ENCODE results near the gene TNFAIP2.
"Not testable (repeated sequence)": the region's sequence is repeated elsewhere in the genome, so short reads cannot be mapped to it uniquely, and the experiment has no call there.

TNFAIP2 gene

GRCh38 chr14:103141117-103141796, 18.0 kb downstream of the TNFAIP2 start:
- ATAC-seq: peak; percentile 24
- no peak overlapping the region for H3K4me3 Mint-ChIP-seq

GRCh38 chr14:103142026-103142425, 18.8 kb downstream of the TNFAIP2 start:
- no peaks in the 10 kb centered on the region for H3K9me3 Mint-ChIP-seq
- no peaks in the 10 kb centered on the region for H3K36me3 Mint-ChIP-seq
- H3K27ac Mint-ChIP-seq: no peak overlapping the region
- H3K4me1 Mint-ChIP-seq: peaks cover 13% of the 10 kb centered on the region
- ATAC-seq (no peak), DNase-seq (ENCODE audit: low spot score in 2 of 2) (no peak)
- H3K4me3 Mint-ChIP-seq: no peak overlapping the region

More at GRCh38 chr14:103141117-103141796, 18.0 kb downstream of the TNFAIP2 start:
- peak in 1 of 2 donors; percentile 58 for DNase-seq (ENCODE audit: low spot score in 2 of 2)
- H3K9me3 Mint-ChIP-seq: no peaks in the 10 kb centered on the region
- H3K27ac Mint-ChIP-seq: no peak overlapping the region
- H3K36me3 Mint-ChIP-seq: no peaks in the 10 kb centered on the region
- peaks cover 13% of the 10 kb centered on the region for H3K4me1 Mint-ChIP-seq

- Mint-ChIP-seq H3K4me3 (no peak overlapping the region), H3K4me1 (peaks cover 13% of the 10 kb centered on the region), H3K9me3 (no peaks in the 10 kb centered on the region), H3K27ac (no peak overlapping the region), H3K36me3 (no peaks in the 10 kb centered on the region)
- ATAC-seq: no peak
- no peak for DNase-seq (ENCODE audit: low spot score in 2 of 2)
These were observed 19.6 kb downstream of the TNFAIP2 start for GRCh38 chr14:103142721-103143302.

GRCh38 chr14:103143506-103143905, 20.2 kb downstream of the TNFAIP2 start:
- H3K4me3 Mint-ChIP-seq: no peak overlapping the region
- no peaks in the 10 kb centered on the region for H3K36me3 Mint-ChIP-seq

GRCh38 chr14:103144085-103144484, 20.8 kb downstream of the TNFAIP2 start:
- Mint-ChIP-seq H3K4me1 (peaks cover 13% of the 10 kb centered on the region), H3K4me3 (no peak overlapping the region), H3K27ac (no peak overlapping the region), H3K9me3 (no peaks in the 10 kb centered on the region), H3K36me3 (no peaks in the 10 kb centered on the region)
- DNase-seq (ENCODE audit: low spot score in 2 of 2) (no peak), ATAC-seq (no peak)

More at GRCh38 chr14:103143506-103143905, 20.2 kb downstream of the TNFAIP2 start:
- no peak for DNase-seq (ENCODE audit: low spot score in 2 of 2)
- Mint-ChIP-seq H3K9me3 (no peaks in the 10 kb centered on the region), H3K27ac (no peak overlapping the region), H3K4me1 (peaks cover 13% of the 10 kb centered on the region)
- ATAC-seq: no peak

- Mint-ChIP-seq H3K36me3 (no peaks in the 10 kb centered on the region), H3K9me3 (no peaks in the 10 kb centered on the region)
These were observed 23.0 kb downstream of the TNFAIP2 start for GRCh38 chr14:103146141-103146709.

GRCh38 chr14:103149351-103150237, 26.3 kb downstream of the TNFAIP2 start:
- no peak for ATAC-seq
- no peak overlapping the region for H3K27ac Mint-ChIP-seq
- no peaks in the 10 kb centered on the region for H3K36me3 Mint-ChIP-seq
- H3K9me3 Mint-ChIP-seq: no peaks in the 10 kb centered on the region
- no peaks in the 10 kb centered on the region for H3K4me1 Mint-ChIP-seq
- DNase-seq (ENCODE audit: low spot score in 2 of 2): no peak
- no peak overlapping the region for H3K4me3 Mint-ChIP-seq

More at GRCh38 chr14:103146141-103146709, 23.0 kb downstream of the TNFAIP2 start:
- DNase-seq (ENCODE audit: low spot score in 2 of 2) (no peak), ATAC-seq (no peak)
- Mint-ChIP-seq H3K4me1 (peaks cover 4% of the 10 kb centered on the region), H3K4me3 (no peak overlapping the region), H3K27ac (no peak overlapping the region)

GRCh38 chr14:103151270-103151945, 28.1 kb downstream of the TNFAIP2 start:
- no peak overlapping the region for H3K4me3 Mint-ChIP-seq
- H3K4me1 Mint-ChIP-seq: no peaks in the 10 kb centered on the region
- no peak overlapping the region for H3K27ac Mint-ChIP-seq
- DNase-seq (ENCODE audit: low spot score in 2 of 2) (no peak), ATAC-seq (no peak)
- no peaks in the 10 kb centered on the region for H3K36me3 Mint-ChIP-seq
- no peaks in the 10 kb centered on the region for H3K9me3 Mint-ChIP-seq

GRCh38 chr14:103155010-103155409, 31.7 kb downstream of the TNFAIP2 start:
- Mint-ChIP-seq H3K9me3 (no peaks in the 10 kb centered on the region), H3K27ac (no peak overlapping the region), H3K36me3 (no peaks in the 10 kb centered on the region), H3K4me1 (no peaks in the 10 kb centered on the region), H3K4me3 (no peak overlapping the region)
- DNase-seq (ENCODE audit: low spot score in 2 of 2) (no peak), ATAC-seq (no peak)

GRCh38 chr14:103155416-103155815, 32.2 kb downstream of the TNFAIP2 start:
- H3K27ac Mint-ChIP-seq: not testable (repeated sequence)

GRCh38 chr14:103155826-103156394, 32.6 kb downstream of the TNFAIP2 start:
- Mint-ChIP-seq H3K27ac (no peak overlapping the region), H3K4me3 (no peak overlapping the region), H3K9me3 (no peaks in the 10 kb centered on the region), H3K4me1 (no peaks in the 10 kb centered on the region), H3K36me3 (no peaks in the 10 kb centered on the region)
- ATAC-seq: no peak
- DNase-seq (ENCODE audit: low spot score in 2 of 2): no peak

More at GRCh38 chr14:103155416-103155815, 32.2 kb downstream of the TNFAIP2 start:
- not testable (repeated sequence) for H3K4me1 Mint-ChIP-seq; H3K4me3 Mint-ChIP-seq; H3K9me3 Mint-ChIP-seq; DNase-seq (ENCODE audit: low spot score in 2 of 2); H3K36me3 Mint-ChIP-seq; ATAC-seq

GRCh38 chr14:103156651-103157378, 33.6 kb downstream of the TNFAIP2 start:
- no peaks in the 10 kb centered on the region for H3K4me1 Mint-ChIP-seq
- no peaks in the 10 kb centered on the region for H3K36me3 Mint-ChIP-seq
- DNase-seq (ENCODE audit: low spot score in 2 of 2) (no peak), ATAC-seq (peak; percentile 21)
- no peak overlapping the region for H3K4me3 Mint-ChIP-seq
- H3K9me3 Mint-ChIP-seq: no peaks in the 10 kb centered on the region
- no peak overlapping the region for H3K27ac Mint-ChIP-seq

- DNase-seq (ENCODE audit: low spot score in 2 of 2) (no peak), ATAC-seq (no peak)
- Mint-ChIP-seq H3K27ac (no peak overlapping the region), H3K9me3 (no peaks in the 10 kb centered on the region), H3K36me3 (no peaks in the 10 kb centered on the region), H3K4me1 (no peaks in the 10 kb centered on the region), H3K4me3 (no peak overlapping the region)
These were observed 34.7 kb downstream of the TNFAIP2 start for GRCh38 chr14:103157969-103158368.

- no peaks in the 10 kb centered on the region for H3K36me3 Mint-ChIP-seq
- H3K4me1 Mint-ChIP-seq: no peaks in the 10 kb centered on the region
- no peaks in the 10 kb centered on the region for H3K9me3 Mint-ChIP-seq
- DNase-seq (ENCODE audit: low spot score in 2 of 2) (no peak), ATAC-seq (no peak)
- H3K4me3 Mint-ChIP-seq: no peak overlapping the region
- H3K27ac Mint-ChIP-seq: no peak overlapping the region
These were observed 35.4 kb downstream of the TNFAIP2 start for GRCh38 chr14:103158688-103159087.

All from stimulated activated effector memory CD8-positive, alpha-beta T cell treated with anti-CD3 and anti-CD28 coated beads, Interleukin-12 subunit alpha, Interleukin-12 subunit beta, amount 100 ng/mL, for 72 hours (primary cell).